Neuronal stem cell (in vitro differentiated cells): ENCODE measurements around the gene GSX2.
A peak's percentile ranks its signal among the peaks of the same experiment; 100 is the strongest.

Experiments used
- DNase-seq: peaks from one replicate; pipeline ENCODE4 v3.0.0-alpha.2; 2013; ENCODE audit warnings: low spot score
- H2AFZ ChIP-seq: one replicate; pipeline ENCODE4 v1.6.1; 2013; ENCODE audit warnings: mild to moderate bottlenecking, low read length, inconsistent platforms
- H2AK5ac ChIP-seq: 2 replicates; pipeline ENCODE4 v1.6.1; 2013; ENCODE audit warnings: low read depth, mild to moderate bottlenecking, inconsistent platforms, low read length, moderate library complexity, mixed read lengths
- H2BK120ac ChIP-seq: 2 replicates; pipeline ENCODE4 v1.6.1; 2013; ENCODE audit warnings: low read depth, mild to moderate bottlenecking, inconsistent platforms, low read length, moderate library complexity, mixed read lengths
- H2BK12ac ChIP-seq: one replicate; pipeline ENCODE4 v1.6.1; 2013; ENCODE audit warnings: low read length, inconsistent platforms
- H2BK15ac ChIP-seq: 2 replicates; pipeline ENCODE4 v1.6.1; 2013; ENCODE audit warnings: mild to moderate bottlenecking, low read length, inconsistent platforms, mixed read lengths
- H2BK5ac ChIP-seq: one replicate; pipeline ENCODE4 v1.6.1; 2013; ENCODE audit warnings: inconsistent platforms, mild to moderate bottlenecking, low read length, moderate library complexity
- H3K14ac ChIP-seq: one replicate; pipeline ENCODE4 v1.6.1; 2013; ENCODE audit warnings: low read length, inconsistent platforms
- H3K18ac ChIP-seq: 2 replicates; pipeline ENCODE4 v1.6.1; 2013; ENCODE audit warnings: low read length, inconsistent platforms
- H3K23ac ChIP-seq: 2 replicates; pipeline ENCODE4 v1.6.1; 2013; ENCODE audit warnings: low read depth, mild to moderate bottlenecking, mixed read lengths, low read length, inconsistent platforms; ENCODE audit not compliant: poor library complexity
- H3K27ac ChIP-seq: replicated peaks from 3 replicates; pipeline ENCODE4 v1.5.1; 2013; ENCODE audit warnings: low read length, inconsistent platforms
- H3K27me3 ChIP-seq, 3 experiments: 2 replicates each; pipeline ENCODE4 v1.6.1; 2013; ENCODE audit warnings: low read length in 3 of 3, mild to moderate bottlenecking in 2 of 3, inconsistent platforms in 1 of 3, low read depth in 1 of 3, mixed read lengths in 1 of 3, moderate library complexity in 1 of 3; ENCODE audit not compliant: control insufficient read depth in 3 of 3, insufficient read depth in 3 of 3
- H3K36me3 ChIP-seq, 2 donors: replicated peaks in 1 of 2; 2 replicates each; pipeline ENCODE4 v1.6.1; 2013; ENCODE audit warnings: low read length in 2 of 2; ENCODE audit not compliant: control insufficient read depth in 2 of 2, insufficient read depth in 2 of 2
- H3K4ac ChIP-seq: 2 replicates; pipeline ENCODE4 v1.6.1; 2013; ENCODE audit warnings: inconsistent platforms, mild to moderate bottlenecking, low read length, moderate library complexity
- H3K4me1 ChIP-seq, 2 donors: 1 replicate in 1 of 2; 2 replicates in 1 of 2; pipeline ENCODE4 v1.6.1; 2013; ENCODE audit warnings: low read length in 2 of 2, low read depth in 1 of 2; ENCODE audit not compliant: control insufficient read depth in 2 of 2, insufficient read depth in 1 of 2
- H3K4me2 ChIP-seq: one replicate; pipeline ENCODE4 v1.6.1; 2013; ENCODE audit warnings: mild to moderate bottlenecking, low read length, inconsistent platforms; ENCODE audit not compliant: insufficient read depth, poor library complexity, severe bottlenecking
- H3K4me3 ChIP-seq, 2 donors: 2 replicates each; pipeline ENCODE4 v1.5.1; 2013; ENCODE audit warnings: low read length in 2 of 2, mild to moderate bottlenecking in 2 of 2, inconsistent platforms in 1 of 2, moderate library complexity in 1 of 2
- H3K79me1 ChIP-seq: one replicate; pipeline ENCODE4 v1.6.1; 2013; ENCODE audit warnings: low read depth, mild to moderate bottlenecking, inconsistent platforms, low read length, moderate library complexity
- H3K9ac ChIP-seq: one replicate; pipeline ENCODE4 v1.6.1; 2013; ENCODE audit warnings: mild to moderate bottlenecking, low read depth, low read length, inconsistent platforms; ENCODE audit not compliant: poor library complexity
- H3K9me3 ChIP-seq, 2 donors: replicated peaks in 1 of 2; 2 replicates each; pipeline versions ENCODE3 to v1.6.1; 2013; ENCODE audit warnings: low read length in 2 of 2, mild to moderate bottlenecking in 2 of 2, inconsistent platforms in 1 of 2, low read depth in 1 of 2, mixed read lengths in 1 of 2, moderate library complexity in 1 of 2; ENCODE audit not compliant: control insufficient read depth in 2 of 2, insufficient read depth in 1 of 2
- H4K8ac ChIP-seq: one replicate; pipeline ENCODE4 v1.6.1; 2013; ENCODE audit warnings: low read depth, mild to moderate bottlenecking, inconsistent platforms, low read length, moderate library complexity
- H4K91ac ChIP-seq: one replicate; pipeline ENCODE4 v1.6.1; 2013; ENCODE audit warnings: low read length, low read depth, mild to moderate bottlenecking, inconsistent platforms; ENCODE audit not compliant: poor library complexity
- WGBS, 2 donors: extraction: QIAGEN DNeasy Blood & Tissue Kit; methylation state at CpG; one replicate each; pipeline ENCODE4 v1.1.7; 2013; ENCODE audit warnings: missing lambda C conversion rate in 2 of 2, mixed read lengths in 1 of 2; ENCODE audit not compliant: insufficient read length in 2 of 2, insufficient replicate concordance in 1 of 2; ENCODE audit errors: extremely low coverage in 2 of 2; 5-methylcytosine and 5-hydroxymethylcytosine counted together

GSX2 gene

DNA sequence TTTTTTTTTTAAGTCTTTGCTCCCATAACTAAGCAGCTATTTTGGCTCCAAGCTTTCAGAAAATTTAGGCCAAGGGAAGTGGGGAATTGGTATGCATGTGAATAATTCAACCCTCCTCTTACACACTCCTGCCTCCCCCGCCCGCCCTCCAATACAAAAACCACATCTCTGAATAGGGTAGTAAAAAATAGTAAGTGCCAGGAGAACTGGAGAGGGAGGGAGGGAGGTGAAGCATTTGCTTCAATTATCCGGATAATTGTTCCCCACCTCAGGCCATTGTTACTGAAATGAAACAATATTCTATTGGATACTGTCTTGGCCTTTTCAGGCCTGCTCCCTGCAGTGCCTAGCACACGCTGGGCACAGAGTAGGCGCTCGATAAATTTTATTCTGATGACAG is 5.5 kb upstream of the GSX2 start:
- H3K79me1 ChIP-seq: no peaks in the 10 kb centered on the region
- H3K4ac ChIP-seq: no peak overlapping the region
- H4K8ac ChIP-seq: no peak overlapping the region
- peaks cover 34 to 96% (median 87%) of the 10 kb centered on the region in 3 experiments for H3K27me3 ChIP-seq
- no peak overlapping the region for H3K27ac ChIP-seq
- no peak overlapping the region for H2AK5ac ChIP-seq
- H2AFZ ChIP-seq: no peak overlapping the region
- DNase-seq: no peak
- H3K4me3 ChIP-seq: no peak overlapping the region
- no peak overlapping the region for H3K23ac ChIP-seq
- no peak overlapping the region for H3K9ac ChIP-seq
- no peak overlapping the region for H2BK120ac ChIP-seq
- peaks cover 0 to 2% of the 10 kb centered on the region in 2 donors for H3K9me3 ChIP-seq
- H2BK15ac ChIP-seq: no peak overlapping the region
- no CpG with 5 or more reads among the region's 6 CpGs for WGBS, 2 donors
- H3K4me2 ChIP-seq: no peak overlapping the region
- peaks cover 20 to 24% of the 10 kb centered on the region in 2 donors for H3K4me1 ChIP-seq
- no peak overlapping the region for H2BK12ac ChIP-seq
- no peak overlapping the region for H3K14ac ChIP-seq
- no peak overlapping the region for H2BK5ac ChIP-seq
- H4K91ac ChIP-seq: no peak overlapping the region
- no peak overlapping the region for H3K18ac ChIP-seq
- no peaks in the 10 kb centered on the region for H3K36me3 ChIP-seq

DNA sequence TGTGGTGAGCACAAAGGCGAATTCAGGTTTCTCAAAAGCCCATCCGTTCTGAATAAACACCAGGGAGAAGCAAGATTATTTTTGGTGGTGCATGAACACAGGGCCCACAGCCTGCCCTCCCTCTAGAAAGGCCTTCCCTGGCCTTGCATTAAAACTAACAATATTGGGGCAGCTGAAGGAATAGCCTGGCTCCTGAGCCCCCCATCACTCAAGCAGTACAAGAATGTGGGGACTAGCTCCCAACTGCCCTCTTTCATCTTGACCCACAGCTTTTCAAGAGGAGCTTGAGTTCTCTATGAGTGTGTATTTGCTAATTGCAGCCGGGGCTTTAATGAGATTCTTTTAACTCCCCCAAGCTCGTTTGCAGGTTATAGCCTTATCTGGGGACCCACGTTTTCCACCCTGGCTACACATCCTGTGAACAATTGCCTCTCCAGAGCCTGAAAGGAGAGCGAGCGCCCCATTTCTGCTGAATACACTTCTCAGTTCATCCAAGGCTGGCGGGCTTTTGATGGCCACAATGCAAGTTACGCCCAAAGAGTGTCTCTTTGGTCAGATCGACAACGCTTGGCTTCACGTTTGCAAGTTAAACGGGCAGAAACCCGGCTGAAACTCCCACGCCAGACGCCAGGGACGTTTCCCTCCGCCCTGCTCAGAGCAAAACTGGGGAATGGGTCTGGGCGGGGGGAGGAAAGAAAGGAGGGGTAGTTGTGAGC is 4.7 kb upstream of the GSX2 start:
- Histone ChIP-seq H3K79me1 (no peaks in the 10 kb centered on the region), H3K4me1 (peaks cover 24 to 26% of the 10 kb centered on the region in 2 donors), H4K8ac (no peak overlapping the region), H4K91ac (no peak overlapping the region), H3K4ac (no peak overlapping the region), H2BK120ac (no peak overlapping the region), H2BK12ac (no peak overlapping the region), H2AK5ac (no peak overlapping the region), H3K4me3 (no peak overlapping the region), H3K23ac (no peak overlapping the region), H3K18ac (no peak overlapping the region), H3K9ac (no peak overlapping the region), H2AFZ (no peak overlapping the region), H3K4me2 (peak overlapping the region; percentile 28), H2BK5ac (no peak overlapping the region), H3K9me3 (peaks cover 0 to 2% of the 10 kb centered on the region in 2 donors), H3K36me3 (no peaks in the 10 kb centered on the region), H2BK15ac (no peak overlapping the region), H3K27me3 (peaks cover 39 to 100% (median 95%) of the 10 kb centered on the region in 3 experiments), H3K27ac (no peak overlapping the region), H3K14ac (no peak overlapping the region)
- DNase-seq: no peak
- WGBS, 2 donors: no CpG with 5 or more reads among the region's 19 CpGs

DNA sequence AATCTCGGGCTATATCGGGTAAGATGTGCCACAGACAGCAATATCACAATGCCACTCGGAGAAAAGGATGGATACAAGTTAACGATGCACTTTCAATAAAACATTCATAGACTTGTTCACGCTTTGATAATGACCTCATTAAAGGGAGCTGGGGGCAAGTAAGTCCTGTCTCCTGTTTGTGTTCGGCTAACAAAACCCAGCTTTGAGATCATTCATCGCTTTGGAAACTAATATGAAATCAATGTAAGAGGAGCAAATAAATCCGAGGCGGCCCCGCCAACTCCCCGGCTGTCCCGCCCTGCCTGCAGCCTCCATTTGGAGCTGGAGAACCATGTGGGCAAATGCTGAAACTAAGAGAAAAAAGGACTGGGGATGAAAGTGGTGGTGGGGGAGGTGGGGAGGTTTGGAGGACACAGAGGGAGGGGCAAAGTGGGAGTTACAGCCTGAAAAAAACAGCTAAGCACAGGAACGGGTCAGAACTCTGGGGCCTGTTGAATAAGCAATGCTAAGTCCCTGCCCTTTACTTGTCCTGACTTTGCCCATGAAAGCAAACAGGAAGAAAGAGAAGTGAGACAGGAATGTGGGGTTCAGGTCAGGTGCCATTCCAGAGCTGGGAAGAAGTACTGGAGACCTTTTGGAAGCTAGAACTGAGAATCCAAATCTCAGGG is 3.5 kb upstream of the GSX2 start:
- Histone ChIP-seq H2AFZ (no peak overlapping the region), H4K8ac (no peak overlapping the region), H3K4me3 (no peak overlapping the region), H3K9ac (no peak overlapping the region), H3K4me2 (no peak overlapping the region), H3K23ac (no peak overlapping the region), H3K18ac (peak overlapping the region; percentile 11), H3K14ac (no peak overlapping the region), H3K79me1 (no peaks in the 10 kb centered on the region), H3K9me3 (peaks cover 0 to 2% of the 10 kb centered on the region in 2 donors), H3K27me3 (peaks cover 51 to 100% (median 97%) of the 10 kb centered on the region in 3 experiments), H2BK5ac (no peak overlapping the region), H2BK15ac (no peak overlapping the region), H4K91ac (no peak overlapping the region), H3K36me3 (no peaks in the 10 kb centered on the region), H2BK12ac (no peak overlapping the region), H3K4me1 (peaks cover 23 to 24% of the 10 kb centered on the region in 2 donors), H3K27ac (no peak overlapping the region), H2AK5ac (no peak overlapping the region), H3K4ac (no peak overlapping the region), H2BK120ac (no peak overlapping the region)
- DNase-seq: no peak
- WGBS, 2 donors: no CpG with 5 or more reads among the region's 13 CpGs

DNA sequence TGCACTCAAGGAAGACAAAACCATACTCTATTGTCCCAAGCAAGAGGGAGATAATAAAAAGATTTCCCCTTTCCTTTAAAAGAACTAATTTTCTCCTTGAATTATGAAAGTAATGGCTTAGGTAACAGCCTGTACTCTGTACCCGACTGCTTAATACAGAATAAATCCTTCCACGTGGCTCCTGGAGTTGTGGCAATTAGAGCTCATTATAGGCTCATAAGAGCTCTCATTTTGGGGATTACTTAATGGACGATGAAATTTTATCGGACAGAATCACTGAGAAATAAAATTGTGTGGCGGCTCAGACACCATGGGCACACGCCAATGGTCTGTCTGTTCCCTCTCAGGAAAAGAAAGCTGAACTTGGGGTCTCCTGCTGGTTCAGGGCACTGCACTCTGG is 2.8 kb upstream of the GSX2 start:
- Histone ChIP-seq H3K4me2 (no peak overlapping the region), H3K9ac (no peak overlapping the region), H2BK15ac (no peak overlapping the region), H3K23ac (no peak overlapping the region), H2BK120ac (no peak overlapping the region), H3K27me3 (peaks cover 50 to 100% (median 96%) of the 10 kb centered on the region in 3 experiments), H2AK5ac (no peak overlapping the region), H3K4me1 (peaks cover 19 to 20% of the 10 kb centered on the region in 2 donors), H3K14ac (no peak overlapping the region), H2BK5ac (no peak overlapping the region), H3K36me3 (no peaks in the 10 kb centered on the region), H3K4ac (no peak overlapping the region), H3K4me3 (no peak overlapping the region), H4K91ac (no peak overlapping the region), H4K8ac (no peak overlapping the region), H2BK12ac (no peak overlapping the region), H3K9me3 (no peaks in the 10 kb centered on the region), H3K27ac (no peak overlapping the region), H3K18ac (no peak overlapping the region), H2AFZ (no peak overlapping the region), H3K79me1 (no peaks in the 10 kb centered on the region)
- WGBS, 2 donors: no CpG with 5 or more reads among the region's 6 CpGs
- no peak for DNase-seq
